EH (cell line): ENCODE results near the gene USP37.
A peak's percentile ranks its signal among the peaks of the same experiment; 100 is the strongest.
"Not testable (repeated sequence)": the region's sequence is repeated elsewhere in the genome, so short reads cannot be mapped to it uniquely, and the experiment has no call there.

Experiments
- DNase-seq: peaks from one replicate; pipeline ENCODE4 v3.0.0-alpha.2; 2015; ENCODE audit warnings: low read depth

USP37 gene

GRCh38 chr2:218547978-218548377 is 20.2 kb downstream of the USP37 start:
- DNase-seq = no peak

GRCh38 chr2:218547511-218547910 is 20.6 kb downstream of the USP37 start:
- DNase-seq = no peak

GRCh38 chr2:218546012-218546411 is 22.1 kb downstream of the USP37 start:
- DNase-seq = no peak

GRCh38 chr2:218540015-218540414 is 28.1 kb downstream of the USP37 start:
- DNase-seq = peak; percentile 15

- DNase-seq = no peak
Measured at GRCh38 chr2:218536804-218537494, 31.2 kb downstream of the USP37 start.

GRCh38 chr2:218529990-218530389 is 38.2 kb downstream of the USP37 start:
- DNase-seq = no peak

- DNase-seq = not testable (repeated sequence)
Measured at GRCh38 chr2:218528409-218528808, 39.7 kb downstream of the USP37 start.

- no peak for DNase-seq
Measured at GRCh38 chr2:218523651-218524050, 44.5 kb downstream of the USP37 start.

- no peak for DNase-seq
Measured at GRCh38 chr2:218518876-218519275, 49.3 kb downstream of the USP37 start.

- peak; percentile 18 for DNase-seq
Measured at GRCh38 chr2:218517434-218518206, 50.5 kb downstream of the USP37 start.

- DNase-seq = peak; percentile 22
Measured at GRCh38 chr2:218516614-218517013, 51.5 kb downstream of the USP37 start.

GRCh38 chr2:218513676-218514075 is 54.5 kb downstream of the USP37 start:
- DNase-seq = peak; percentile 6

GRCh38 chr2:218508299-218508698 is 59.9 kb downstream of the USP37 start:
- DNase-seq = no peak

GRCh38 chr2:218505754-218506371 is 62.3 kb downstream of the USP37 start:
- DNase-seq = no peak

GRCh38 chr2:218501665-218502064 is 66.5 kb downstream of the USP37 start:
- DNase-seq = peak; percentile 68

- no peak for DNase-seq
Measured at GRCh38 chr2:218500501-218501060, 67.6 kb downstream of the USP37 start.

GRCh38 chr2:218485986-218486667 is 82.0 kb downstream of the USP37 start:
- DNase-seq = no peak

GRCh38 chr2:218482651-218483050 is 85.5 kb downstream of the USP37 start:
- DNase-seq = peak; percentile 15

- DNase-seq = no peak
Measured at GRCh38 chr2:218479595-218479994, 88.6 kb downstream of the USP37 start.

GRCh38 chr2:218478544-218478943 is 89.6 kb downstream of the USP37 start:
- peak; percentile 21 for DNase-seq

- DNase-seq = no peak
Measured at GRCh38 chr2:218477247-218477646, 90.9 kb downstream of the USP37 start.

GRCh38 chr2:218476676-218477075 is 91.5 kb downstream of the USP37 start:
- DNase-seq = peak; percentile 31
